ENCODE data around the gene OR8D4.

OR8D4 gene

GRCh38 chr11:123939317-123939716, 37.4 kb downstream of the OR8D4 start, which contains the start of gene OR4D5:
TSS of gene OR4D5 (plus strand) at chr11:123939617. CDS start at chr11:123939617, 0 bp downstream.
- no peak for DNase-seq (ENCODE audit: extremely low read depth, low read depth)
- TF ChIP-seq, protein P1, sequence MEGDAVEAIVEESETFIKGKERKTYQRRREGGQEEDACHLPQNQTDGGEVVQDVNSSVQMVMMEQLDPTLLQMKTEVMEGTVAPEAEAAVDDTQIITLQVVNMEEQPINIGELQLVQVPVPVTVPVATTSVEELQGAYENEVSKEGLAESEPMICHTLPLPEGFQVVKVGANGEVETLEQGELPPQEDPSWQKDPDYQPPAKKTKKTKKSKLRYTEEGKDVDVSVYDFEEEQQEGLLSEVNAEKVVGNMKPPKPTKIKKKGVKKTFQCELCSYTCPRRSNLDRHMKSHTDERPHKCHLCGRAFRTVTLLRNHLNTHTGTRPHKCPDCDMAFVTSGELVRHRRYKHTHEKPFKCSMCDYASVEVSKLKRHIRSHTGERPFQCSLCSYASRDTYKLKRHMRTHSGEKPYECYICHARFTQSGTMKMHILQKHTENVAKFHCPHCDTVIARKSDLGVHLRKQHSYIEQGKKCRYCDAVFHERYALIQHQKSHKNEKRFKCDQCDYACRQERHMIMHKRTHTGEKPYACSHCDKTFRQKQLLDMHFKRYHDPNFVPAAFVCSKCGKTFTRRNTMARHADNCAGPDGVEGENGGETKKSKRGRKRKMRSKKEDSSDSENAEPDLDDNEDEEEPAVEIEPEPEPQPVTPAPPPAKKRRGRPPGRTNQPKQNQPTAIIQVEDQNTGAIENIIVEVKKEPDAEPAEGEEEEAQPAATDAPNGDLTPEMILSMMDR (IDR thresholded peaks at IDR 0.05; ENCODE audit: low read depth, low read length): no peak

- DNase-seq (ENCODE audit: extremely low read depth, low read depth): no peak
- TF ChIP-seq, protein P1 (IDR thresholded peaks at IDR 0.05; ENCODE audit: low read depth, low read length): no peak
Measured at GRCh38 chr11:123942413-123942812, 40.4 kb downstream of the OR8D4 start.

GRCh38 chr11:123943738-123944137, 41.8 kb downstream of the OR8D4 start, which contains the start of gene OR6T1:
TSS of gene OR6T1 (minus strand) at chr11:123943838. CDS start at chr11:123943838, 0 bp downstream.
- no peak for DNase-seq (ENCODE audit: extremely low read depth, low read depth)
- TF ChIP-seq, protein P1 (IDR thresholded peaks at IDR 0.05; ENCODE audit: low read depth, low read length): no peak

GRCh38 chr11:123945132-123945531, 43.2 kb downstream of the OR8D4 start:
- DNase-seq (ENCODE audit: extremely low read depth, low read depth): no peak
- TF ChIP-seq, protein P1 (IDR thresholded peaks at IDR 0.05; ENCODE audit: low read depth, low read length): no peak

DNA sequence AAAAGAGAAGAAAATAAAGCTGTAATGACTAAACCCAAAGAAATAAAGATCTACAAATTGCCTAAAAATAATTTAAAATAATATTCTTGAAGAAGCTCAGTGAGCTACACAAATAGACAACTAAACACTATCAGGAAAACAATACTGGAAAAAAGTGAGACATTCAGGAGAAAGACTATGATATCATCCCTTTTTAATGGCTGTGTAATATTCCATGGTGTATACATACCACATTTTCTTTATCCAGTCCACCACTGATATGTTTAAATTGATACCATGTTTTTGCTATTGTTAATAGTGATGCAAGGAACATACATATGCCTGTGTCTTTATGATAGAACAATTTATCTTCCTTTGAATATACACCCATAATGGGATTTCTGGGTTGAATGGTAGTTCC, 54.8 kb downstream of the OR8D4 start:
- no peak for DNase-seq (ENCODE audit: extremely low read depth, low read depth)
- TF ChIP-seq, protein P1 (IDR thresholded peaks at IDR 0.05; ENCODE audit: low read depth, low read length): no peak
